ENCODE data around the gene RMDN2.

Gene RMDN2

DNA sequence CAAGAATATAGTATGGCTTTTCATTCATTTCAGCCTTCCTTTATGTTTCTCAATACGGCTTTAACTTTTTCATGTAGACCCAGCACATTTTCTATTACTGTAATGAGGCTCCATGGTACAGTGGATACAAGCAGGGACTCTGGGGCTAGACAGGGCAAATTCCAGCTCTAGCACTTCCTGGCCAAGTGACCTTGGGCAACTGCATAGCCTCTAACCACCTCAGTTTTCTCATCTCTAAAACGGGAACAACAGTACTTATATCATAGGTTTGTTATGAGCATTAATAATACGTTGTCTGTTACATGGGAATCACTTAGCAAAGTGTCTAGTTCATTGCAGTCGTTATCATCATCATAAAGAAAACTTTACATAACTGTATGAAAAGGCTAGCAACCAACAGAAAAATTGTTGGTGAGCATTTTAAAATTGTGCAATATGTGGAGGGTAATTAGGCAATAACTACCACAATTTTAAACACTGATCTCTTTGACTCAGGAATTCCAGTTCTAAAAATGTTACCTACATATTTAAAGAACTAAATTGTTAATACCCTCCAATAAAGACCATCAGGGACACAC, 13.7 kb upstream of the RMDN2 start:
- H3K27ac ChIP-seq (ENCODE audit: low read length), result no peak overlapping the region
- H3K4me3 ChIP-seq (ENCODE audit: low read length), result no peak overlapping the region
- H3K9me3 ChIP-seq (ENCODE audit: insufficient read depth, low read length), result no peaks in the 10 kb centered on the region
- H2AFZ ChIP-seq (ENCODE audit: low read depth, low read length), result no peak overlapping the region
- no peaks in the 10 kb centered on the region for H3K4me1 ChIP-seq (ENCODE audit: low read length)
- peaks cover 4% of the 10 kb centered on the region; the same call in 1 of the 2 replicates for H3K27me3 ChIP-seq (ENCODE audit: low read depth, low read length)
- H3K4me2 ChIP-seq (ENCODE audit: low read length), result no peak overlapping the region
- no peaks in the 10 kb centered on the region for H3K36me3 ChIP-seq (replicated peaks; ENCODE audit: low read depth, low read length)
- H3K79me2 ChIP-seq (ENCODE audit: low read length), result no peaks in the 10 kb centered on the region
- H3K9ac ChIP-seq (ENCODE audit: low read length), result no peak overlapping the region
- no peaks in the 10 kb centered on the region for H4K20me1 ChIP-seq (ENCODE audit: insufficient read depth, low read length)
- no peak for TF ChIP-seq EZH2phosphoT487 (IDR thresholded peaks at IDR 0.05; ENCODE audit: low read depth)
- TF ChIP-seq, protein P1, sequence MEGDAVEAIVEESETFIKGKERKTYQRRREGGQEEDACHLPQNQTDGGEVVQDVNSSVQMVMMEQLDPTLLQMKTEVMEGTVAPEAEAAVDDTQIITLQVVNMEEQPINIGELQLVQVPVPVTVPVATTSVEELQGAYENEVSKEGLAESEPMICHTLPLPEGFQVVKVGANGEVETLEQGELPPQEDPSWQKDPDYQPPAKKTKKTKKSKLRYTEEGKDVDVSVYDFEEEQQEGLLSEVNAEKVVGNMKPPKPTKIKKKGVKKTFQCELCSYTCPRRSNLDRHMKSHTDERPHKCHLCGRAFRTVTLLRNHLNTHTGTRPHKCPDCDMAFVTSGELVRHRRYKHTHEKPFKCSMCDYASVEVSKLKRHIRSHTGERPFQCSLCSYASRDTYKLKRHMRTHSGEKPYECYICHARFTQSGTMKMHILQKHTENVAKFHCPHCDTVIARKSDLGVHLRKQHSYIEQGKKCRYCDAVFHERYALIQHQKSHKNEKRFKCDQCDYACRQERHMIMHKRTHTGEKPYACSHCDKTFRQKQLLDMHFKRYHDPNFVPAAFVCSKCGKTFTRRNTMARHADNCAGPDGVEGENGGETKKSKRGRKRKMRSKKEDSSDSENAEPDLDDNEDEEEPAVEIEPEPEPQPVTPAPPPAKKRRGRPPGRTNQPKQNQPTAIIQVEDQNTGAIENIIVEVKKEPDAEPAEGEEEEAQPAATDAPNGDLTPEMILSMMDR (IDR thresholded peaks at IDR 0.05; ENCODE audit: low read depth, low read length), result no peak

GRCh38 chr2:37912056-37912455, 13.0 kb upstream of the RMDN2 start:
- Histone ChIP-seq H3K4me3 (ENCODE audit: low read length) (no peak overlapping the region), H3K9ac (ENCODE audit: low read length) (no peak overlapping the region), H3K4me2 (ENCODE audit: low read length) (no peak overlapping the region), H3K27me3 (ENCODE audit: low read depth, low read length) (peaks cover 4% of the 10 kb centered on the region; the same call in 1 of the 2 replicates), H4K20me1 (ENCODE audit: insufficient read depth, low read length) (no peaks in the 10 kb centered on the region), H3K79me2 (ENCODE audit: low read length) (no peaks in the 10 kb centered on the region), H3K36me3 (replicated peaks; ENCODE audit: low read depth, low read length) (no peaks in the 10 kb centered on the region), H2AFZ (ENCODE audit: low read depth, low read length) (no peak overlapping the region), H3K9me3 (ENCODE audit: insufficient read depth, low read length) (no peaks in the 10 kb centered on the region), H3K27ac (ENCODE audit: low read length) (no peak overlapping the region), H3K4me1 (ENCODE audit: low read length) (no peaks in the 10 kb centered on the region)
- TF ChIP-seq EZH2phosphoT487 (IDR thresholded peaks at IDR 0.05; ENCODE audit: low read depth), result no peak
- TF ChIP-seq, protein P1 (IDR thresholded peaks at IDR 0.05; ENCODE audit: low read depth, low read length), result no peak

- Histone ChIP-seq H3K4me3 (ENCODE audit: low read length) (no peak overlapping the region), H2AFZ (ENCODE audit: low read depth, low read length) (no peak overlapping the region), H3K4me2 (ENCODE audit: low read length) (no peak overlapping the region), H3K9me3 (ENCODE audit: insufficient read depth, low read length) (no peaks in the 10 kb centered on the region), H4K20me1 (ENCODE audit: insufficient read depth, low read length) (no peaks in the 10 kb centered on the region), H3K36me3 (replicated peaks; ENCODE audit: low read depth, low read length) (no peaks in the 10 kb centered on the region), H3K9ac (ENCODE audit: low read length) (no peak overlapping the region), H3K27ac (ENCODE audit: low read length) (no peak overlapping the region), H3K4me1 (ENCODE audit: low read length) (no peaks in the 10 kb centered on the region), H3K27me3 (ENCODE audit: low read depth, low read length) (peaks cover 4% of the 10 kb centered on the region; the same call in 1 of the 2 replicates), H3K79me2 (ENCODE audit: low read length) (no peaks in the 10 kb centered on the region)
- TF ChIP-seq EZH2phosphoT487 (IDR thresholded peaks at IDR 0.05; ENCODE audit: low read depth), result no peak
These were observed 12.5 kb upstream of the RMDN2 start for GRCh38 chr2:37912616-37913015.

DNA sequence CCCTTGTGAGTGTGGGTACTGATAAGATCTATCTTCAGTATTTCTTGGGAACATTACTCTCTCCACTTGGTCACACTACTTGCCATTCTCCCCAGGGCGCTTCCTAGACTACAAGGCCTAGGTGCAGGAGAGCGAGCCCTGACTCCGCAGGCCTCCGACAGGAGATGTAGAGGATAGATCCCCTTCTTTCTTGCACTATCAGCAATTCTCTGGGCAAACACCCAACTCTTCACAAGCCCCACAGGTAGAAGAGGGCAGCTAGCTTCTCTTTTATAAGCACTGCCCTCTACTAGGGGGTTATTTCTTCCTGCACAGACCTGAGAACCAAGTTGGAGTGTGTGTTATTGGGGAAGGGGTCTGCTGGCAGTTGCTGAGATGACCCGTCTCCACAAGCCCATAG, 10.7 kb upstream of the RMDN2 start:
- H3K27me3 ChIP-seq (ENCODE audit: low read depth, low read length), result peaks cover 9% of the 10 kb centered on the region
- no peak overlapping the region for H3K27ac ChIP-seq (ENCODE audit: low read length)
- H3K4me3 ChIP-seq (ENCODE audit: low read length), result no peak overlapping the region
- TF ChIP-seq, protein P1 (IDR thresholded peaks at IDR 0.05; ENCODE audit: low read depth, low read length), result no peak
- no peak for TF ChIP-seq EZH2phosphoT487 (IDR thresholded peaks at IDR 0.05; ENCODE audit: low read depth)
- H3K4me1 ChIP-seq (ENCODE audit: low read length), result no peaks in the 10 kb centered on the region
- no peak overlapping the region for H3K9ac ChIP-seq (ENCODE audit: low read length)
- H3K9me3 ChIP-seq (ENCODE audit: insufficient read depth, low read length), result no peaks in the 10 kb centered on the region
- no peaks in the 10 kb centered on the region for H3K79me2 ChIP-seq (ENCODE audit: low read length)
- H3K36me3 ChIP-seq (replicated peaks; ENCODE audit: low read depth, low read length), result no peaks in the 10 kb centered on the region
- no peak overlapping the region for H2AFZ ChIP-seq (ENCODE audit: low read depth, low read length)
- H3K4me2 ChIP-seq (ENCODE audit: low read length), result no peak overlapping the region
- no peaks in the 10 kb centered on the region for H4K20me1 ChIP-seq (ENCODE audit: insufficient read depth, low read length)

All from OCI-LY3 (cell line).